K562 (cell line): ENCODE measurements around the gene ATRX. TPM values are rescaled to one million over a fixed set of nuclear protein-coding genes. Genes with fewer than 3 reads are reported as not detected.

Experiments
- ATAC-seq: fragments of 200-7000 bp; cut with Tn5 transposase; 3 replicates; pipeline ENCODE4 v1.9.1; 2020; ENCODE audit warnings: moderate library complexity
- BruUV-seq: library from RNA; stranded (reverse); fragments of 400-500 nt; replicated peaks from 2 replicates; lab custom pipeline; 2021; lab: Mats Ljungman, UMichigan
- CTCF ChIA-PET: fragments of 300-600 bp; formaldehyde crosslinking; extraction: SDS; loops from one replicate; lab custom pipeline; 2021; ENCODE audit warnings: low intra/inter-chr PET ratio; lab: Yijun Ruan, JAX
- POLR2A ChIA-PET: fragments of 300-600, 350-650 bp; sonication (Branson Sonifier 250); formaldehyde crosslinking; extraction: SDS; loops from one replicate; lab custom pipeline; 2021; ENCODE audit warnings: antibody characterized with exemption, inconsistent platforms; lab: Yijun Ruan, JAX
- DNase-seq, 4 experiments: peaks; one replicate each; pipeline versions ENCODE4 v3.0.0 to v3.0.0-alpha.2; 2011 to 2018; ENCODE audit warnings: low spot score in 3 of 4, mixed read lengths in 3 of 4; ENCODE audit errors: extremely low read depth in 1 of 4
- FAIRE-seq: peaks from 2 replicates; lab custom pipeline; 2011; peaks lifted over from hg19 to GRCh38; lab: Jason Lieb, UNC
- H2AFZ ChIP-seq: 2 replicates; pipeline ENCODE4 v1.6.0; 2011; ENCODE audit warnings: low read depth, low read length, control low read depth, inconsistent platforms
- H3K27ac ChIP-seq: fragments of 200-600 bp; 3 replicates; pipeline ENCODE4 v1.8.0; 2011; ENCODE audit warnings: low read depth, mild to moderate bottlenecking, control low read depth, inconsistent platforms, low read length, moderate library complexity, mixed read lengths; ENCODE audit errors: extremely low read depth
- H3K27me3 ChIP-seq, 2 experiments: fragments of 300-600 bp in 1 of 2; 2 replicates in 1 of 2; 3 replicates in 1 of 2; pipeline versions ENCODE4 v1.6.0 to v1.8.0; 2011; ENCODE audit warnings: inconsistent platforms in 2 of 2, low read length in 2 of 2, mild to moderate bottlenecking in 1 of 2, mixed read lengths in 1 of 2, moderate library complexity in 1 of 2; ENCODE audit not compliant: control insufficient read depth in 2 of 2, insufficient read depth in 2 of 2
- H3K36me3 ChIP-seq: fragments of 300-600 bp; 3 replicates; pipeline ENCODE4 v1.8.0; 2011; ENCODE audit warnings: mild to moderate bottlenecking, low read length, inconsistent platforms; ENCODE audit not compliant: control insufficient read depth, insufficient read depth
- H3K4me1 ChIP-seq, 2 experiments: fragments of 200-600 bp in 1 of 2; replicated peaks in 1 of 2; 2 replicates in 1 of 2; 3 replicates in 1 of 2; pipeline versions ENCODE4 v1.5.1 to v1.8.0; 2011; ENCODE audit warnings: inconsistent platforms in 2 of 2, low read length in 2 of 2, mild to moderate bottlenecking in 1 of 2, mixed read lengths in 1 of 2, moderate library complexity in 1 of 2; ENCODE audit not compliant: control insufficient read depth in 2 of 2, insufficient read depth in 2 of 2
- H3K4me2 ChIP-seq: 2 replicates; pipeline ENCODE4 v1.6.1; 2011; ENCODE audit warnings: low read length, control low read depth, inconsistent platforms, mixed read lengths; ENCODE audit not compliant: insufficient read depth
- H3K4me3 ChIP-seq: fragments of 200-600 bp; sonication (generic), shearing (Covaris generic); 2 replicates; pipeline ENCODE4 v1.5.1; 2016; ENCODE audit warnings: control low read depth, inconsistent platforms
- H3K79me2 ChIP-seq: fragments of 200-600 bp; 3 replicates; pipeline ENCODE4 v1.8.0; 2011; ENCODE audit warnings: low read length, inconsistent platforms; ENCODE audit not compliant: control insufficient read depth, insufficient read depth
- H3K9ac ChIP-seq, 2 experiments: 2 replicates each; pipeline versions ENCODE4 v1.6.0 to v1.6.1; 2011; ENCODE audit warnings: low read depth in 2 of 2, low read length in 2 of 2, control low read depth in 1 of 2, inconsistent platforms in 1 of 2, mild to moderate bottlenecking in 1 of 2, mixed read lengths in 1 of 2; ENCODE audit not compliant: insufficient read depth in 1 of 2
- H3K9me1 ChIP-seq: one replicate; pipeline ENCODE4 v1.6.0; 2011; ENCODE audit warnings: inconsistent platforms, mild to moderate bottlenecking, low read length, moderate library complexity; ENCODE audit not compliant: control insufficient read depth, insufficient read depth
- H3K9me3 ChIP-seq: replicated peaks from 2 replicates; pipeline ENCODE4 v1.5.1; 2011; ENCODE audit warnings: low read depth, low read length, inconsistent platforms; ENCODE audit not compliant: control insufficient read depth, insufficient read depth
- H4K20me1 ChIP-seq: replicated peaks from 2 replicates; pipeline ENCODE4 v1.6.1; 2011; ENCODE audit warnings: low read length, inconsistent platforms, mixed read lengths; ENCODE audit not compliant: control insufficient read depth, insufficient read depth
- ADNP ChIP-seq: fragments of 200-800 bp; sonication (Bioruptor generic); IDR thresholded peaks from 2 replicates; pipeline ENCODE4 v1.6.1; 2016; ENCODE audit warnings: missing genetic modification characterization, missing compliant biosample characterization
- ARHGAP35 ChIP-seq: fragments of 450-650 bp; IDR thresholded peaks from 2 replicates; pipeline ENCODE4 v1.6.1; 2018; ENCODE audit not compliant: partially characterized antibody
- ATF1 ChIP-seq, 2 experiments: fragments of 450-650 bp in 1 of 2; IDR thresholded peaks; 2 replicates each; pipeline ENCODE4 v1.6.1; 2016; ENCODE audit warnings: missing compliant biosample characterization in 1 of 2, missing genetic modification characterization in 1 of 2
- ATF7 ChIP-seq: fragments of 450-650 bp; IDR thresholded peaks from 2 replicates; pipeline ENCODE4 v1.7.1; 2014; ENCODE audit warnings: mild to moderate bottlenecking, moderate library complexity
- HNRNPL ChIP-seq: fragments of 200-400 bp; formaldehyde crosslinking; IDR thresholded peaks from 2 replicates; pipeline ENCODE4 v1.6.1; 2017; ENCODE audit warnings: low read depth, mild to moderate bottlenecking, low read length
- L3MBTL2 ChIP-seq: fragments of 450-650 bp; IDR thresholded peaks from 2 replicates; pipeline ENCODE4 v1.6.1; 2016; ENCODE audit warnings: mild to moderate bottlenecking, moderate library complexity
- MLLT1 ChIP-seq, 2 experiments: fragments of 450-650 bp; IDR thresholded peaks; 2 replicates each; pipeline ENCODE4 v1.6.1; 2016
- POLR3G ChIP-seq: IDR thresholded peaks from 2 replicates; pipeline ENCODE4 v1.6.1; 2011; ENCODE audit not compliant: insufficient read length, insufficient replicate concordance; ENCODE audit errors: extremely low read depth
- SNIP1 ChIP-seq: fragments of 450-650 bp; IDR thresholded peaks from 2 replicates; pipeline ENCODE4 v1.7.1; 2017; ENCODE audit warnings: low read depth, mild to moderate bottlenecking
- SOX6 ChIP-seq: fragments of 450-650 bp; IDR thresholded peaks from 2 replicates; pipeline ENCODE4 v1.6.1; 2014; ENCODE audit warnings: mild to moderate bottlenecking
- TARDBP ChIP-seq: fragments of 450-650 bp; IDR thresholded peaks from 2 replicates; pipeline ENCODE4 v1.6.1; 2016
- TEAD1 ChIP-seq, 2 experiments: fragments of 450-650 bp in 1 of 2; sonication (generic) in 1 of 2; formaldehyde crosslinking; IDR thresholded peaks; 2 replicates each; pipeline versions ENCODE4 v1.4.0 to v1.8.0; 2020 to 2022; ENCODE audit warnings: mild to moderate bottlenecking in 2 of 2, missing genetic modification reagents in 1 of 2
- TOE1 ChIP-seq, 2 experiments: fragments of 450-650 bp in 1 of 2; sonication (generic) in 1 of 2; formaldehyde crosslinking in 1 of 2; IDR thresholded peaks; 2 replicates each; pipeline versions ENCODE4 v1.7.1 to v1.8.0; 2016 to 2022; ENCODE audit warnings: borderline replicate concordance in 2 of 2, mild to moderate bottlenecking in 2 of 2, antibody characterized with exemption in 1 of 2, inconsistent platforms in 1 of 2, low read depth in 1 of 2, missing genetic modification reagents in 1 of 2, moderate library complexity in 1 of 2
- XRCC3 ChIP-seq: fragments of 450-650 bp; IDR thresholded peaks from 2 replicates; pipeline ENCODE4 v1.6.1; 2017; ENCODE audit warnings: mild to moderate bottlenecking, moderate library complexity
- ZNF143 ChIP-seq: sonication (generic); formaldehyde crosslinking; IDR thresholded peaks from 2 replicates; pipeline ENCODE4 v1.9.0; 2022; ENCODE audit warnings: mild to moderate bottlenecking, missing genetic modification reagents
- ZNF197 ChIP-seq: fragments of 200-800 bp; sonication (Bioruptor generic); IDR thresholded peaks from 2 replicates; pipeline ENCODE4 v1.6.1; 2016; ENCODE audit warnings: low read depth, missing genetic modification characterization, missing compliant biosample characterization
- WGBS: fragments of 100-300 bp; shearing (Covaris generic); methylation state at CpG from one replicate; pipeline ENCODE4 v1.1.6; 2016; ENCODE audit warnings: low coverage, mixed read lengths; ENCODE audit not compliant: insufficient coverage; ENCODE audit errors: missing lambda C conversion rate; 5-methylcytosine and 5-hydroxymethylcytosine counted together
- in situ Hi-C: fragments of 300-500 bp; cut with MboI; formaldehyde crosslinking; loops from 4 replicates; pipeline ENCODE4 v1.15.0; 2018; ENCODE audit warnings: inconsistent platforms, mixed read lengths
- intact Hi-C: fragments of 100-400 bp; cut with micrococcal nuclease; formaldehyde crosslinking; loops from 2 replicates; pipeline ENCODE4 v1.14.2; 2022
- polyA plus RNA-seq, 8 experiments: library from polyadenylated mRNA; depleted of rRNA in 4 of 8; stranded (reverse) in 5 of 8; unstranded in 3 of 8; fragments of >200 nt; fragmentation: Nextera tagmentation in 2 of 8; fragmentation: Illumina TruSeq in 1 of 8; extraction: Ambion mirVana in 2 of 8; extraction: Trizol in 1 of 8; gene quantifications; 2 replicates each; pipeline versions ENCODE4 v1.2.1 to v1.2.3, GENCODE V29; 2011 to 2014; ENCODE audit warnings: inconsistent platforms in 1 of 8, missing spikeins in 1 of 8
- total RNA-seq, 7 experiments: library from RNA; depleted of rRNA in 6 of 7; stranded (reverse); fragments of >200 nt in 6 of 7; fragmentation: Illumina TruSeq in 2 of 7; extraction: Trizol in 2 of 7; gene quantifications; 2 replicates each; pipeline versions ENCODE4 v1.2.1 to v1.2.3, GENCODE V29; 2011 to 2021; ENCODE audit warnings: low replicate concordance in 1 of 7

ATRX gene
- total and polyA plus RNA-seq, 9 of the 15 experiments (the other 6 are each of a cell fraction or from before 2014, with no cell fraction given): 7.7 to 23.1 (median 20.2) TPM

DNA sequence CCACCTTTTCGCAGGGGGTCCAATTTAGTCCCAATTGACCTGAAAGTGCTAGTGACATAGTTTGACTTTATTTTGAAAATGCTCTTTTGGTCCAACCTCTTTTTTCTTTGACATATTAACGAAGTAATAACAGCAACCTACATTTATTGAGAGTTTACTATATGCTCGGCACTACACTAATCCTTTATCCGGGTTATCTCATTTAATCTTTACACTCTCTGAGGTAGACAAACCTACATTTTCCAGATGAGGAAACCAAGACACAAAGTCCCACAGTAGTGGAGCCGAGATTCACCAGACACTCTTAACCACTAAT, 307 bp upstream of the ATRX start:
- no TSS peak for BruUV-seq
- H3K36me3 ChIP-seq: 0 out of 3 replicates have a peak, but pooled peaks cover 3% of the 10 kb centered on the region
- intact Hi-C loops: loop anchor here (5.0 kb wide), 1 partner anchor 111 kb away; the partner anchor contains the start of genes COX7B and MAGT1

DNA sequence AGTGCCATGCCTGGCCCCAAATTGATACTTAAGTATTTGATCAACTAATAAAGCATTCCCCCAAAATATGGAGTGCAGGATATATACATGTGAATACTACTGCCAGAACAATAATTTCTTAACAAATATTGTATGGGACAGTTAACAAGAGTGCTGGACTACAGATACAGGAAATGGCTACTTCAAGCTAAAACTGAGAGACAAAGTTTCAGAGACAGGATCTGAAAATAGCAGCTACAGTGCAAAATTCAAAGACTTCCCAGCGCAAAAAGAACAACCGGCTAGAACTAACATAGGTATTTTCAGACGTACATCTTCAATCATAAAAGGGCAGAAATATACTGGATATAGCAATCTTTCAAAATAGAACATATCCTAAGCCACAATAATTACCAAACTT, 6.3 kb downstream of the ATRX start:
- 31% methylated on average over 3 of the region's 3 CpGs for WGBS
- H3K36me3 ChIP-seq: 0 out of 3 replicates have a peak, but pooled peaks cover 3% of the 10 kb centered on the region
- no peak for DNase-seq
- H3K9ac ChIP-seq: no peak overlapping the region
- no peaks in the 10 kb centered on the region for H3K27me3 ChIP-seq
- H3K9me1 ChIP-seq: no peaks in the 10 kb centered on the region
- peaks cover 90% of the 10 kb centered on the region for H3K79me2 ChIP-seq
- H3K4me1 ChIP-seq: no peaks in the 10 kb centered on the region; a peak in 2 of 5 replicates
- in situ Hi-C loops (no loop called here), intact Hi-C loops (no loop called here)
- no peaks in the 10 kb centered on the region for H3K9me3 ChIP-seq
- no peak overlapping the region for H3K4me3 ChIP-seq
- H3K4me2 ChIP-seq: no peak overlapping the region
- H2AFZ ChIP-seq: no peak overlapping the region
- no peak for FAIRE-seq
- BruUV-seq: no TSS peak
- ChIA-PET CTCF (no interaction called here), POLR2A (no interaction called here)
- TF ChIP-seq ADNP (no peak), ZNF197 (CRISPR knock-in tag) (no peak), SNIP1 (no peak), TOE1 (IDR thresholded peaks at IDR 0.05; ENCODE audit: borderline replicate concordance) (no peak), TOE1 (CRISPR knock-in tag; IDR thresholded peaks at IDR 0.05; ENCODE audit: borderline replicate concordance, low read depth) (no peak), TARDBP (no peak), TEAD1 (CRISPR knock-in tag; IDR thresholded peaks at IDR 0.05) (no peak), ARHGAP35 (no peak), MLLT1 (IDR thresholded peaks at IDR 0.05) (no peak), HNRNPL (no peak), ZNF143 (CRISPR knock-in tag) (no peak), XRCC3 (no peak)
- no peak for ATAC-seq
- peaks cover 2% of the 10 kb centered on the region; the same call in 1 of the 2 replicates for H4K20me1 ChIP-seq
- H3K27ac ChIP-seq: no peak overlapping the region

More for the DNA sequence above, 307 bp upstream of the ATRX start:
- in situ Hi-C loops: no loop called here
- peak overlapping the region; percentile 82 for H3K27ac ChIP-seq
- POLR2A ChIA-PET: no interaction called here
- CTCF ChIA-PET: no interaction called here
- H3K4me2 ChIP-seq: peak overlapping the region; percentile 76
- peaks cover 47% of the 10 kb centered on the region for H3K79me2 ChIP-seq
- peak; percentile 3; the same call in 1 of the 2 replicates for TF ChIP-seq L3MBTL2
- TF ChIP-seq ATF1 (CRISPR knock-in tag; IDR thresholded peaks at IDR 0.05): no peak
- TF ChIP-seq ATF1 (tag; IDR thresholded peaks at IDR 0.05): peak; percentile 75; the same call in 1 of the 2 replicates
- peak; percentile 7; the same call in 1 of the 2 replicates for TF ChIP-seq ATF7
- TF ChIP-seq SOX6: no peak
- TF ChIP-seq POLR3G: no peak
- 0% methylated on average over 5 of the region's 5 CpGs for WGBS
- no peaks in the 10 kb centered on the region for H3K9me3 ChIP-seq
- peak overlapping the region; percentile 87 for H2AFZ ChIP-seq
- ATAC-seq: no peak; the same call in 2 of the 3 replicates
- peak overlapping the region; percentile 55 for H3K4me3 ChIP-seq
- H3K27me3 ChIP-seq: no peaks in the 10 kb centered on the region
- no peak for FAIRE-seq
- peaks cover 0 to 4% of the 10 kb centered on the region in 2 experiments; a peak in 2 of 5 replicates for H3K4me1 ChIP-seq
- H3K9ac ChIP-seq: peak overlapping the region; percentile 71 to 96; a peak in 3 of 4 replicates
- no peaks in the 10 kb centered on the region for H4K20me1 ChIP-seq
- no peaks in the 10 kb centered on the region for H3K9me1 ChIP-seq
- DNase-seq: no peak
